H1 (cell line): ENCODE measurements around the gene COLEC12.

ENCODE experiments used
- BRCA1 ChIP-seq: IDR thresholded peaks from 2 replicates; pipeline ENCODE4 v1.6.1; 2012; ENCODE audit warnings: low read depth, low read length, improper control_type of control experiment
- CHD2 ChIP-seq: IDR thresholded peaks from 2 replicates; pipeline ENCODE4 v1.6.1; 2012; ENCODE audit warnings: low read length, improper control_type of control experiment
- JUN ChIP-seq: IDR thresholded peaks from 2 replicates; pipeline ENCODE4 v1.6.1; 2011; ENCODE audit warnings: low read depth, mild to moderate bottlenecking, improper control_type of control experiment, low read length
- POLR2A ChIP-seq, 2 experiments: IDR thresholded peaks; 1 replicate in 1 of 2; 2 replicates in 1 of 2; pipeline ENCODE4 v1.6.1; 2011; ENCODE audit warnings: low read depth in 2 of 2, low read length in 2 of 2, mild to moderate bottlenecking in 2 of 2; ENCODE audit errors: control extremely low read depth in 1 of 2
- POLR2AphosphoS5 ChIP-seq: IDR thresholded peaks from 2 replicates; pipeline ENCODE4 v1.6.1; 2011; ENCODE audit warnings: low read depth, low read length
- RFX5 ChIP-seq: IDR thresholded peaks from 2 replicates; pipeline ENCODE4 v1.6.1; 2011; ENCODE audit warnings: low read depth, low read length, improper control_type of control experiment, borderline replicate concordance
- SAP30 ChIP-seq: fragments of 300-600 bp; sonication (generic); IDR thresholded peaks from 2 replicates; pipeline ENCODE4 v1.7.1; 2012; ENCODE audit warnings: low read length, moderate library complexity, mild to moderate bottlenecking, inconsistent platforms; ENCODE audit not compliant: insufficient read depth, insufficient replicate concordance
- TAF7 ChIP-seq: optimal IDR thresholded peaks from 2 replicates; pipeline ENCODE3; 2011; ENCODE audit warnings: low read depth, mild to moderate bottlenecking, inconsistent platforms, low read length, moderate library complexity, borderline replicate concordance
- TCF12 ChIP-seq: IDR thresholded peaks from 2 replicates; pipeline ENCODE4 v1.6.1; 2011; ENCODE audit warnings: low read depth, mild to moderate bottlenecking, low read length
- ZNF274 ChIP-seq: IDR thresholded peaks from 2 replicates; pipeline ENCODE4 v1.7.0; 2012; ENCODE audit warnings: low read length, borderline replicate concordance; ENCODE audit errors: extremely low read depth
- TF ChIP-seq, protein P1 (sequence below), 3 experiments: IDR thresholded peaks; 1 replicate in 2 of 3; 2 replicates in 1 of 3; pipeline versions ENCODE4 v1.5.1 to v1.6.1; 2011; ENCODE audit warnings: low read length in 3 of 3, mild to moderate bottlenecking in 3 of 3, inconsistent platforms in 2 of 3, low read depth in 1 of 3, moderate library complexity in 1 of 3; ENCODE audit not compliant: insufficient read depth in 1 of 3; ENCODE audit errors: control extremely low read depth in 1 of 3

- TF ChIP-seq, protein P1, sequence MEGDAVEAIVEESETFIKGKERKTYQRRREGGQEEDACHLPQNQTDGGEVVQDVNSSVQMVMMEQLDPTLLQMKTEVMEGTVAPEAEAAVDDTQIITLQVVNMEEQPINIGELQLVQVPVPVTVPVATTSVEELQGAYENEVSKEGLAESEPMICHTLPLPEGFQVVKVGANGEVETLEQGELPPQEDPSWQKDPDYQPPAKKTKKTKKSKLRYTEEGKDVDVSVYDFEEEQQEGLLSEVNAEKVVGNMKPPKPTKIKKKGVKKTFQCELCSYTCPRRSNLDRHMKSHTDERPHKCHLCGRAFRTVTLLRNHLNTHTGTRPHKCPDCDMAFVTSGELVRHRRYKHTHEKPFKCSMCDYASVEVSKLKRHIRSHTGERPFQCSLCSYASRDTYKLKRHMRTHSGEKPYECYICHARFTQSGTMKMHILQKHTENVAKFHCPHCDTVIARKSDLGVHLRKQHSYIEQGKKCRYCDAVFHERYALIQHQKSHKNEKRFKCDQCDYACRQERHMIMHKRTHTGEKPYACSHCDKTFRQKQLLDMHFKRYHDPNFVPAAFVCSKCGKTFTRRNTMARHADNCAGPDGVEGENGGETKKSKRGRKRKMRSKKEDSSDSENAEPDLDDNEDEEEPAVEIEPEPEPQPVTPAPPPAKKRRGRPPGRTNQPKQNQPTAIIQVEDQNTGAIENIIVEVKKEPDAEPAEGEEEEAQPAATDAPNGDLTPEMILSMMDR (IDR thresholded peaks at IDR 0.05; ENCODE audit: control extremely low read depth in 1 of 3, insufficient read depth in 1 of 3, low read depth in 1 of 3, low read length in 3 of 3): no peak
- TF ChIP-seq RFX5 (no peak), POLR2A (IDR thresholded peaks at IDR 0.05; ENCODE audit: control extremely low read depth in 1 of 2, low read depth in 2 of 2, low read length in 2 of 2) (no peak), SAP30 (no peak), TCF12 (no peak), BRCA1 (no peak), ZNF274 (no peak), CHD2 (no peak), JUN (no peak), TAF7 (no peak), POLR2AphosphoS5 (no peak)
Observed at GRCh38 chr18:373780-374179, 126.7 kb downstream of the COLEC12 start.
